Caco-2 (cell line): ENCODE measurements around the gene PPP1R14B. TPM values are rescaled to one million over a fixed set of nuclear protein-coding genes. Genes with fewer than 3 reads are reported as not detected.

ENCODE experiments used
- BruUV-seq: library from RNA; stranded (reverse); fragments of 400-500 nt; replicated peaks from 2 replicates; lab custom pipeline; 2021; lab: Mats Ljungman, UMichigan
- CTCF ChIA-PET: fragments of 300-600 bp; sonication (Branson Sonifier 250); formaldehyde crosslinking; loops from one replicate; lab custom pipeline; 2022; ENCODE audit warnings: antibody characterized with exemption; lab: Charles Lee
- POLR2A ChIA-PET: fragments of 300-600 bp; sonication (Branson Sonifier 250); formaldehyde crosslinking; loops from one replicate; lab custom pipeline; 2022; ENCODE audit warnings: antibody characterized with exemption; lab: Charles Lee
- DNase-seq, 2 experiments: peaks; one replicate each; pipeline versions ENCODE4 v3.0.0 to v3.0.0-alpha.2; 2020 to 2022
- H3K27me3 ChIP-seq: replicated peaks from 2 replicates; pipeline ENCODE4 v1.6.0; 2011; ENCODE audit warnings: low read length; ENCODE audit not compliant: control insufficient read depth, insufficient read depth
- H3K36me3 ChIP-seq: 2 replicates; pipeline ENCODE4 v1.5.1; 2011; ENCODE audit warnings: low read length; ENCODE audit not compliant: control insufficient read depth, insufficient read depth
- H3K4me1 ChIP-seq: fragments of 250-450 bp; sonication (Bioruptor Pico); 2 replicates; pipeline ENCODE4 v1.5.1; 2020; ENCODE audit warnings: mild to moderate bottlenecking
- H3K4me3 ChIP-seq: 2 replicates; pipeline ENCODE4 v1.5.1; 2011; ENCODE audit warnings: low read depth, mild to moderate bottlenecking, control low read depth, low read length
- H3K9me3 ChIP-seq: fragments of 250-450 bp; sonication (Bioruptor Pico); 2 replicates; pipeline ENCODE4 v1.5.1; 2020; ENCODE audit warnings: mild to moderate bottlenecking, moderate library complexity
- H3K27ac Mint-ChIP-seq: one replicate; pipeline ENCODE4 v1.8.0; 2022; ENCODE audit warnings: mixed read lengths; ENCODE audit not compliant: unreplicated experiment
- H3K27me3 Mint-ChIP-seq: one replicate; pipeline ENCODE4 v1.8.0; 2022; ENCODE audit warnings: mixed read lengths; ENCODE audit not compliant: insufficient read depth, unreplicated experiment
- H3K36me3 Mint-ChIP-seq: one replicate; pipeline ENCODE4 v1.8.0; 2022; ENCODE audit warnings: mild to moderate bottlenecking, mixed read lengths; ENCODE audit not compliant: insufficient read depth, unreplicated experiment
- H3K4me1 Mint-ChIP-seq: one replicate; pipeline ENCODE4 v1.8.0; 2022; ENCODE audit warnings: low read depth, mixed read lengths; ENCODE audit not compliant: unreplicated experiment
- H3K4me3 Mint-ChIP-seq: one replicate; pipeline ENCODE4 v1.8.0; 2022; ENCODE audit warnings: mild to moderate bottlenecking, moderate library complexity, mixed read lengths; ENCODE audit not compliant: unreplicated experiment
- H3K9me3 Mint-ChIP-seq: one replicate; pipeline ENCODE4 v1.8.0; 2022; ENCODE audit warnings: mixed read lengths; ENCODE audit not compliant: unreplicated experiment
- CTCF ChIP-seq, 2 experiments: fragments of 200-600 bp in 1 of 2; IDR thresholded peaks; 1 replicate in 1 of 2; 2 replicates in 1 of 2; pipeline versions ENCODE4 v1.5.1 to v1.8.0; 2011 to 2022; ENCODE audit warnings: antibody characterized with exemption in 1 of 2, control low read depth in 1 of 2, inconsistent platforms in 1 of 2, low read depth in 1 of 2, low read length in 1 of 2, mild to moderate bottlenecking in 1 of 2, moderate library complexity in 1 of 2; ENCODE audit not compliant: insufficient read depth in 1 of 2, severe bottlenecking in 1 of 2, unreplicated experiment in 1 of 2
- intact Hi-C: fragments of 100-400 bp; cut with micrococcal nuclease; formaldehyde crosslinking; loops from one replicate; pipeline ENCODE4 v1.10.0; 2022; ENCODE audit not compliant: unreplicated experiment
- total RNA-seq: library from RNA; stranded (reverse); gene quantifications from 2 replicates; pipeline ENCODE4 v1.2.3, GENCODE V29; 2022

The PPP1R14B gene
- total RNA-seq, 1 experiment from 2014 or later: 162 TPM

- ChIA-PET POLR2A (interaction anchor here (0.8 to 0.9 kb wide), 2 partner anchors 8 to 9 kb away, joined by 3 read pairs; partner anchors contain the start of gene FKBP2), CTCF (interaction anchor here (0.6 to 1.6 kb wide), 6 partner anchors 9 to 110 kb away, joined by 3 to 9 read pairs (median 4); partner anchors contain the start of gene FKBP2)
- Mint-ChIP-seq H3K27me3 (no peaks in the 10 kb centered on the region), H3K4me1 (peaks cover 13% of the 10 kb centered on the region), H3K9me3 (no peaks in the 10 kb centered on the region), H3K36me3 (peaks cover 35% of the 10 kb centered on the region), H3K27ac (no peak overlapping the region), H3K4me3 (peak overlapping the region; percentile 99)
- Histone ChIP-seq H3K4me3 (peak overlapping the region; percentile 66), H3K4me1 (peaks cover 26% of the 10 kb centered on the region), H3K9me3 (no peaks in the 10 kb centered on the region), H3K27me3 (no peaks in the 10 kb centered on the region), H3K36me3 (peaks cover 2% of the 10 kb centered on the region; the same call in 1 of the 2 replicates)
- BruUV-seq: no TSS peak
- intact Hi-C loops: loop anchor here (1.0 kb wide), 2 partner anchors 20 to 54 kb away; no protein-coding TSS in a partner anchor
- DNase-seq: peak in 1 of 2 experiments; percentile 50
- TF ChIP-seq CTCF (IDR thresholded peaks at IDR 0.05; ENCODE audit: insufficient read depth in 1 of 2, low read depth in 1 of 2, low read length in 1 of 2, severe bottlenecking in 1 of 2, unreplicated experiment in 1 of 2): no peak
These were observed 3.8 kb upstream of the PPP1R14B start for GRCh38 chr11:64250415-64251015.

- CTCF ChIA-PET: interaction anchor here (0.6 to 1.6 kb wide), 6 partner anchors 9 to 105 kb away, joined by 3 to 9 read pairs (median 4); partner anchors contain the start of gene FKBP2
- Mint-ChIP-seq H3K27me3 (no peaks in the 10 kb centered on the region), H3K36me3 (peaks cover 38% of the 10 kb centered on the region), H3K4me3 (peak overlapping the region; percentile 99), H3K9me3 (no peaks in the 10 kb centered on the region), H3K27ac (no peak overlapping the region), H3K4me1 (peaks cover 13% of the 10 kb centered on the region)
- H3K36me3 ChIP-seq: no peaks in the 10 kb centered on the region
- no TSS peak for BruUV-seq
- no peak for TF ChIP-seq CTCF (IDR thresholded peaks at IDR 0.05; ENCODE audit: insufficient read depth in 1 of 2, low read depth in 1 of 2, low read length in 1 of 2, severe bottlenecking in 1 of 2, unreplicated experiment in 1 of 2)
- no peak overlapping the region for H3K4me3 ChIP-seq
- H3K9me3 ChIP-seq: no peaks in the 10 kb centered on the region
- POLR2A ChIA-PET: interaction anchor here (0.8 kb wide), 1 partner anchor 9 kb away, joined by 3 read pairs; the partner anchor contains the start of gene FKBP2
- H3K27me3 ChIP-seq: no peaks in the 10 kb centered on the region
- intact Hi-C loops: no loop called here
- no peak for DNase-seq
- H3K4me1 ChIP-seq: peaks cover 26% of the 10 kb centered on the region
These were observed 3.0 kb upstream of the PPP1R14B start for GRCh38 chr11:64249563-64250414.

- peaks cover 13% of the 10 kb centered on the region for H3K4me1 Mint-ChIP-seq
- TF ChIP-seq CTCF (IDR thresholded peaks at IDR 0.05; ENCODE audit: insufficient read depth in 1 of 2, low read depth in 1 of 2, low read length in 1 of 2, severe bottlenecking in 1 of 2, unreplicated experiment in 1 of 2): no peak
- H3K27ac Mint-ChIP-seq: no peak overlapping the region
- ChIA-PET POLR2A (no interaction called here), CTCF (interaction anchor here (1.4 kb wide), 1 partner anchor 8 kb away, joined by 3 read pairs; the partner anchor contains the start of gene FKBP2)
- H3K9me3 ChIP-seq: no peaks in the 10 kb centered on the region
- no peak for DNase-seq
- H3K36me3 ChIP-seq: no peaks in the 10 kb centered on the region
- intact Hi-C loops: no loop called here
- no peaks in the 10 kb centered on the region for H3K27me3 ChIP-seq
- peaks cover 26% of the 10 kb centered on the region for H3K4me1 ChIP-seq
- no TSS peak for BruUV-seq
- peaks cover 43% of the 10 kb centered on the region for H3K36me3 Mint-ChIP-seq
- H3K4me3 ChIP-seq: no peak overlapping the region
- no peak overlapping the region for H3K4me3 Mint-ChIP-seq
- H3K9me3 Mint-ChIP-seq: no peaks in the 10 kb centered on the region
- no peaks in the 10 kb centered on the region for H3K27me3 Mint-ChIP-seq
These were observed 2.3 kb upstream of the PPP1R14B start for GRCh38 chr11:64249038-64249437.
